B cell (primary cell): Measurements from ENCODE around the gene SHLD2. TPM values are rescaled to one million over a fixed set of nuclear protein-coding genes. Genes with fewer than 3 reads are reported as not detected.

Experiments used
- ATAC-seq: fragments of 200-7000 bp; cut with Tn5 transposase; one replicate; pipeline ENCODE4 v1.10.0; 2021; ENCODE audit warnings: low read depth, mild to moderate bottlenecking, moderate number of reproducible peaks, moderate library complexity
- CTCF ChIA-PET: fragments of 350-600 bp; sonication (Branson Sonifier 250); formaldehyde crosslinking; loops from one replicate; lab custom pipeline; 2021; ENCODE audit warnings: antibody characterized with exemption, inconsistent platforms; lab: Charles Lee
- POLR2A ChIA-PET: fragments of 350-600 bp; sonication (Branson Sonifier 250); formaldehyde crosslinking; loops from one replicate; lab custom pipeline; 2021; ENCODE audit warnings: antibody characterized with exemption; lab: Charles Lee
- DNase-seq: peaks from one replicate; pipeline ENCODE4 v3.0.0; 2013
- H2AFZ ChIP-seq: 2 replicates; pipeline ENCODE4 v1.6.1; 2012; ENCODE audit warnings: mild to moderate bottlenecking, low read depth, low read length; ENCODE audit not compliant: insufficient read depth, poor library complexity, severe bottlenecking
- H3K27ac ChIP-seq, 2 donors: 1 replicate in 1 of 2; 2 replicates in 1 of 2; pipeline ENCODE4 v1.5.1; 2012 to 2013; ENCODE audit warnings: low read length in 2 of 2, mild to moderate bottlenecking in 2 of 2, moderate library complexity in 1 of 2
- H3K27me3 ChIP-seq, 4 experiments: fragments of 200-600 bp in 1 of 4; sonication (generic) in 1 of 4; replicated peaks in 1 of 4; 1 replicate in 2 of 4; 2 replicates in 2 of 4; pipeline versions ENCODE4 v1.6.1 to v1.7.0; 2013 to 2016; ENCODE audit warnings: low read length in 3 of 4, mild to moderate bottlenecking in 2 of 4, mixed read lengths in 1 of 4, moderate library complexity in 1 of 4; ENCODE audit not compliant: insufficient read depth in 4 of 4, control insufficient read depth in 3 of 4; ENCODE audit errors: control extremely low read depth in 1 of 4
- H3K36me3 ChIP-seq, 2 experiments: replicated peaks in 1 of 2; 1 replicate in 1 of 2; 2 replicates in 1 of 2; pipeline versions ENCODE4 v1.6.1 to v1.7.1; 2013; ENCODE audit warnings: low read length in 1 of 2; ENCODE audit not compliant: insufficient read depth in 2 of 2, control insufficient read depth in 1 of 2; ENCODE audit errors: control extremely low read depth in 1 of 2, extremely low read depth in 1 of 2
- H3K4me1 ChIP-seq, 2 donors: fragments of 200-600 bp in 1 of 2; sonication (generic) in 1 of 2; 1 replicate in 1 of 2; 2 replicates in 1 of 2; pipeline versions ENCODE4 v1.5.1 to v1.6.1; 2013 to 2017; ENCODE audit warnings: low read length in 2 of 2; ENCODE audit not compliant: control insufficient read depth in 2 of 2, insufficient read depth in 2 of 2
- H3K4me2 ChIP-seq: replicated peaks from 2 replicates; pipeline ENCODE3; 2012; ENCODE audit warnings: mild to moderate bottlenecking, low read depth, low read length; ENCODE audit not compliant: poor library complexity, severe bottlenecking
- H3K4me3 ChIP-seq, 5 experiments: fragments of 200-600 bp in 1 of 5; sonication (generic) in 1 of 5; 1 replicate in 3 of 5; 2 replicates in 2 of 5; pipeline versions ENCODE4 v1.5.1 to v1.7.0; 2011 to 2016; ENCODE audit warnings: low read length in 4 of 5, mild to moderate bottlenecking in 4 of 5, low read depth in 2 of 5, control low read depth in 1 of 5, moderate library complexity in 1 of 5; ENCODE audit not compliant: insufficient read depth in 1 of 5; ENCODE audit errors: control extremely low read depth in 1 of 5, extremely low read depth in 1 of 5
- H3K79me2 ChIP-seq: fragments of 200-600 bp; sonication (generic); one replicate; pipeline ENCODE4 v1.6.0; 2016; ENCODE audit warnings: low read length; ENCODE audit not compliant: control insufficient read depth, insufficient read depth
- H3K9ac ChIP-seq: fragments of 200-600 bp; sonication (generic); 2 replicates; pipeline ENCODE4 v1.6.1; 2017; ENCODE audit warnings: mild to moderate bottlenecking, low read length, moderate library complexity
- H3K9me3 ChIP-seq, 3 donors: one replicate each; pipeline versions ENCODE4 v1.6.1 to v1.7.1; 2013; ENCODE audit warnings: low read length in 2 of 3; ENCODE audit not compliant: control insufficient read depth in 2 of 3, insufficient read depth in 1 of 3; ENCODE audit errors: control extremely low read depth in 1 of 3
- H4K20me1 ChIP-seq: 2 replicates; pipeline ENCODE4 v1.6.0; 2012; ENCODE audit warnings: mild to moderate bottlenecking, low read length; ENCODE audit not compliant: insufficient read depth, control insufficient read depth, poor library complexity, severe bottlenecking
- H3K27ac Mint-ChIP-seq: one replicate; pipeline ENCODE4 v1.8.0; 2021; ENCODE audit warnings: mixed read lengths
- H3K27me3 Mint-ChIP-seq: one replicate; pipeline ENCODE4 v1.8.0; 2021; ENCODE audit warnings: mixed read lengths
- H3K4me1 Mint-ChIP-seq: one replicate; pipeline ENCODE4 v1.8.0; 2021; ENCODE audit warnings: mixed read lengths
- H3K4me3 Mint-ChIP-seq: one replicate; pipeline ENCODE4 v1.8.0; 2021; ENCODE audit warnings: mixed read lengths
- H3K9me3 Mint-ChIP-seq: one replicate; pipeline ENCODE4 v1.8.0; 2022; ENCODE audit warnings: mixed read lengths; ENCODE audit not compliant: insufficient read depth
- EZH2 ChIP-seq: IDR thresholded peaks from 2 replicates; pipeline ENCODE4 v1.6.1; 2012; ENCODE audit warnings: borderline replicate concordance, low read depth, mild to moderate bottlenecking, moderate library complexity, low read length; ENCODE audit not compliant: insufficient read depth, poor library complexity, severe bottlenecking
- WGBS: methylation state at CpG from one replicate; pipeline ENCODE4 v1.1.5; 2013; ENCODE audit warnings: missing lambda C conversion rate; ENCODE audit not compliant: insufficient coverage; 5-methylcytosine and 5-hydroxymethylcytosine counted together
- intact Hi-C: fragments of 100-400 bp; cut with micrococcal nuclease; formaldehyde crosslinking; loops from one replicate; pipeline ENCODE4 v1.10.0; 2022
- polyA plus RNA-seq: library from polyadenylated mRNA; depleted of rRNA; stranded (reverse); fragments of >200 nt; gene quantifications from 2 replicates; pipeline ENCODE4 v1.2.3, GENCODE V29; 2012
- total RNA-seq, 2 donors: library from RNA; stranded (reverse); fragments of 120-200 nt in 1 of 2; gene quantifications; 1 replicate in 1 of 2; 2 replicates in 1 of 2; pipeline versions ENCODE4 v1.2.3 to v1.2.4, GENCODE V29; 2013 to 2022
- TF ChIP-seq, protein P1 (sequence below): fragments of 200-600 bp; IDR thresholded peaks from one replicate; pipeline ENCODE4 v1.8.0; 2022; ENCODE audit warnings: antibody characterized with exemption, mild to moderate bottlenecking

The SHLD2 gene
- total and polyA plus RNA-seq, 2 donors (not counting 1 experiment from before 2014, with no cell fraction given), result 9.0 to 22.3 TPM

DNA sequence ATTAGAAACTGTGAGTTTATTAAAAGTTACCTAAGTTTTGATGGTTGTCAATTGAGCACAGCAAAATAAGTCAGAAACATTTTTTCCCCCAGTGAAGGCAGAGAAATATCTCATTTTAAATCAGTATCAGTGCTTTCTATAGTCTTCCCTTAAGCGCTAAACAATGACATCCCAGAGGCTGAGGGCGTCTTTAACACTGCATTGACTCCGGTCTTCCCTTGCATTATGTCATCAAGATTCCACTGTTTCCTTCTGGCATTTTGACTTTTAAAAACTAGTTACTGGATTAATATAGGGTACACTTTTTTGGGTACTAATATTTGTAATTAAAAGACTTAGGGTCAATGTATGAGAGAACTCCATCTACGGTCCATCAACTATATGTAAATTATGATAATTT lies 4.2 kb upstream of the SHLD2 start:
- Histone ChIP-seq H3K4me2 (no peak overlapping the region), H3K4me3 (no peak overlapping the region), H3K4me1 (peaks cover 19 to 28% of the 10 kb centered on the region in 2 donors), H3K27ac (no peak overlapping the region), H3K27me3 (no peaks in the 10 kb centered on the region), H3K36me3 (peaks cover 0 to 1% of the 10 kb centered on the region in 2 experiments), H3K79me2 (peaks cover 84% of the 10 kb centered on the region), H3K9me3 (no peaks in the 10 kb centered on the region), H2AFZ (no peak overlapping the region), H4K20me1 (peaks cover 41% of the 10 kb centered on the region), H3K9ac (no peak overlapping the region)
- H3K4me3 Mint-ChIP-seq, result no peak overlapping the region
- ATAC-seq (no peak), DNase-seq (no peak)
- peaks cover 62% of the 10 kb centered on the region for H3K4me1 Mint-ChIP-seq
- 86% methylated on average over 1 of the region's 4 CpGs for WGBS
- ChIA-PET POLR2A (no interaction called here), CTCF (no interaction called here)
- H3K27ac Mint-ChIP-seq, result no peak overlapping the region
- no peaks in the 10 kb centered on the region for H3K9me3 Mint-ChIP-seq
- TF ChIP-seq EZH2, result no peak
- TF ChIP-seq, protein P1, sequence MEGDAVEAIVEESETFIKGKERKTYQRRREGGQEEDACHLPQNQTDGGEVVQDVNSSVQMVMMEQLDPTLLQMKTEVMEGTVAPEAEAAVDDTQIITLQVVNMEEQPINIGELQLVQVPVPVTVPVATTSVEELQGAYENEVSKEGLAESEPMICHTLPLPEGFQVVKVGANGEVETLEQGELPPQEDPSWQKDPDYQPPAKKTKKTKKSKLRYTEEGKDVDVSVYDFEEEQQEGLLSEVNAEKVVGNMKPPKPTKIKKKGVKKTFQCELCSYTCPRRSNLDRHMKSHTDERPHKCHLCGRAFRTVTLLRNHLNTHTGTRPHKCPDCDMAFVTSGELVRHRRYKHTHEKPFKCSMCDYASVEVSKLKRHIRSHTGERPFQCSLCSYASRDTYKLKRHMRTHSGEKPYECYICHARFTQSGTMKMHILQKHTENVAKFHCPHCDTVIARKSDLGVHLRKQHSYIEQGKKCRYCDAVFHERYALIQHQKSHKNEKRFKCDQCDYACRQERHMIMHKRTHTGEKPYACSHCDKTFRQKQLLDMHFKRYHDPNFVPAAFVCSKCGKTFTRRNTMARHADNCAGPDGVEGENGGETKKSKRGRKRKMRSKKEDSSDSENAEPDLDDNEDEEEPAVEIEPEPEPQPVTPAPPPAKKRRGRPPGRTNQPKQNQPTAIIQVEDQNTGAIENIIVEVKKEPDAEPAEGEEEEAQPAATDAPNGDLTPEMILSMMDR, result no peak
- H3K27me3 Mint-ChIP-seq, result no peaks in the 10 kb centered on the region
- intact Hi-C loops, result loop anchor here (10.0 kb wide), 1 partner anchor 114 kb away; no protein-coding TSS in a partner anchor

DNA sequence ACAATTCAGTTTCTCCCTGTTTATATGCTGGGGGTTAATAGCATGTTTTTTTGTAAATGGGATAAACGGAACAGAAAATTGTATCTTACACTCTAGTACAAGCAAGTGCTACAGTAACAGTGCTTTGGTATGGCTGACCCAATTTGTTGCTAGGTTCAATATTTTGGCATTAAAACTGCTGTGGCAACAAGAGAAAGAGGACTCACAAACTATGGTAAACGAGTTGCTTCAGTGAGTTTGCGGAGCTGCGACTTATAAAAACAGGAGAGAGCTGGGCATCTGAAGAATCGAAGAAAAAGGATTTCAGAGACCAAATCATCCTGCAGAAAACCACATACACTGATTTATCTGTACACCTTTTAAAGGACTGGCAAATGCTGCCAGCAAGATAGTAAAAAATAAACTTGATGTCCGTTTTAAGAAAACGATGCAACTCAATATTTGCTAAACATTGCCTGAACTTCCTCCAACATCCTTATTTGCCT lies 2.6 kb upstream of the SHLD2 start:
- CTCF ChIA-PET, result interaction anchor here (0.9 kb wide), 1 partner anchor 404 kb away, joined by 3 read pairs; no protein-coding TSS in a partner anchor
- H3K9me3 ChIP-seq, result no peaks in the 10 kb centered on the region
- Mint-ChIP-seq H3K27ac (peak overlapping the region; percentile 15), H3K4me3 (peak overlapping the region; percentile 96), H3K9me3 (no peaks in the 10 kb centered on the region), H3K4me1 (peaks cover 59% of the 10 kb centered on the region), H3K27me3 (no peaks in the 10 kb centered on the region)
- ATAC-seq (no peak), DNase-seq (peak; percentile 12)
- TF ChIP-seq EZH2, result no peak
- TF ChIP-seq, protein P1, result no peak
- H3K79me2 ChIP-seq, result peaks cover 79% of the 10 kb centered on the region
- peak overlapping the region; percentile 80 for H3K9ac ChIP-seq
- peak overlapping the region; percentile 82 for H3K4me2 ChIP-seq
- no peaks in the 10 kb centered on the region for H3K27me3 ChIP-seq
- peak overlapping the region in 1 of 2 donors; percentile 2 for H3K27ac ChIP-seq
- POLR2A ChIA-PET, result no interaction called here
- H3K4me1 ChIP-seq, result peaks cover 26 to 32% of the 10 kb centered on the region in 2 donors
- H4K20me1 ChIP-seq, result peaks cover 40% of the 10 kb centered on the region
- WGBS, result 0% methylated on average over 1 of the region's 7 CpGs
- H3K4me3 ChIP-seq, result peak overlapping the region in 3 of 5 experiments; percentile 69 to 77 (median 76)
- intact Hi-C loops, result loop anchor here (10.0 kb wide), 1 partner anchor 112 kb away; no protein-coding TSS in a partner anchor
- H2AFZ ChIP-seq, result no peak overlapping the region
- H3K36me3 ChIP-seq, result peaks cover 0 to 1% of the 10 kb centered on the region in 2 experiments
